ENCODE results near the gene KLHL30.

DNA sequence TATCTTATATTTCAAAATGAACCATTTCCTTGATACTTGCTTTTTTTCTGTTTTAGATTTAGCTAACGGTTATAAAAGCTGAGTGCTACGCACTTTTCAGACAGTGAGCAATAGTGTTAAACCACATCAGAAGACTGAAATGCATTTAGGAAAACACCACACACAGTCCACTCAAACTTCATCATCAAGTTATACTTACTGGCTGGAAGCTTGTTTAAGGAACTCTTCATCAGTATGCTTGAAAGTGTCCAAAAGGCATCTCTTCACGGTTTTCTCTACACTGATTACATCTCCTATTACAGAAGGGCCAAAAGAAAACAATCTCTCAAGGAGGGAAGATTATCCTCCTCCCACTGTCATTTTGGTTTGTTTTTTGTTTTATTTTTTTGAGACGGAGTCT is 45.4 kb downstream of the KLHL30 start:
- no peak for TF ChIP-seq CTCF (IDR thresholded peaks at IDR 0.05)
- TF ChIP-seq POLR2A (IDR thresholded peaks at IDR 0.05) = no peak
